IMR-90 (cell line): ENCODE results near the gene KRT32. TPM values are rescaled to one million over a fixed set of nuclear protein-coding genes. Genes with fewer than 3 reads are reported as not detected.

ENCODE experiments used
- ATAC-seq: fragments of 200-7000 bp; cut with Tn5 transposase; 2 replicates; pipeline ENCODE4 v1.9.1; 2020; ENCODE audit warnings: low read depth, mild to moderate bottlenecking, moderate library complexity
- BruUV-seq: library from RNA; stranded (reverse); fragments of 400-500 nt; replicated peaks from 2 replicates; lab custom pipeline; 2021; lab: Mats Ljungman, UMichigan
- CTCF ChIA-PET: fragments of 300-600 bp; formaldehyde crosslinking; extraction: SDS; loops from one replicate; lab custom pipeline; 2021; ENCODE audit warnings: antibody characterized with exemption; lab: Yijun Ruan, JAX
- POLR2A ChIA-PET: fragments of 300-600 bp; sonication (Branson Sonifier 250); formaldehyde crosslinking; loops from one replicate; lab custom pipeline; 2022; ENCODE audit warnings: antibody characterized with exemption; ENCODE audit not compliant: unreplicated experiment; lab: Charles Lee
- DNase-seq: peaks from one replicate; pipeline ENCODE4 v3.0.0; 2013
- H2AFZ ChIP-seq: replicated peaks from 2 replicates; pipeline ENCODE3; 2013; ENCODE audit warnings: low read length, mild to moderate bottlenecking; ENCODE audit not compliant: poor library complexity
- H2AK5ac ChIP-seq: 2 replicates; pipeline ENCODE4 v1.6.1; 2013; ENCODE audit warnings: low read depth, low read length, inconsistent platforms
- H2AK9ac ChIP-seq: replicated peaks from 2 replicates; pipeline ENCODE3; 2013; ENCODE audit warnings: mild to moderate bottlenecking, low read depth, low read length, moderate library complexity; ENCODE audit not compliant: poor library complexity
- H2BK120ac ChIP-seq: 2 replicates; pipeline ENCODE4 v1.6.1; 2013; ENCODE audit warnings: low read depth, low read length, inconsistent platforms
- H2BK15ac ChIP-seq: 3 replicates; pipeline ENCODE4 v1.6.1; 2013; ENCODE audit warnings: low read depth, low read length, inconsistent platforms
- H2BK20ac ChIP-seq: 2 replicates; pipeline ENCODE4 v1.6.1; 2013; ENCODE audit warnings: low read depth, mild to moderate bottlenecking, inconsistent platforms, low read length, moderate library complexity
- H2BK5ac ChIP-seq: 2 replicates; pipeline ENCODE4 v1.6.1; 2013; ENCODE audit warnings: mild to moderate bottlenecking, low read depth, low read length, inconsistent platforms; ENCODE audit not compliant: poor library complexity, severe bottlenecking
- H3K14ac ChIP-seq: replicated peaks from 2 replicates; pipeline ENCODE4 v1.6.1; 2013; ENCODE audit warnings: low read depth, low read length, inconsistent platforms
- H3K18ac ChIP-seq: 2 replicates; pipeline ENCODE4 v1.6.1; 2013; ENCODE audit warnings: low read depth, low read length, control low read depth
- H3K23ac ChIP-seq: 2 replicates; pipeline ENCODE4 v1.6.1; 2013; ENCODE audit warnings: low read depth, low read length, inconsistent platforms
- H3K27ac ChIP-seq: 2 replicates; pipeline ENCODE4 v1.5.1; 2013; ENCODE audit warnings: mild to moderate bottlenecking, control low read depth, low read length; ENCODE audit not compliant: insufficient read depth
- H3K27me3 ChIP-seq: 2 replicates; pipeline ENCODE4 v1.6.1; 2013; ENCODE audit warnings: low read length; ENCODE audit not compliant: control insufficient read depth, insufficient read depth
- H3K36me3 ChIP-seq: 2 replicates; pipeline ENCODE4 v1.6.1; 2013; ENCODE audit warnings: low read length, mixed read lengths; ENCODE audit not compliant: control insufficient read depth, insufficient read depth
- H3K4ac ChIP-seq: 2 replicates; pipeline ENCODE4 v1.6.1; 2013; ENCODE audit warnings: low read depth, low read length, inconsistent platforms
- H3K4me1 ChIP-seq: 2 replicates; pipeline ENCODE4 v1.6.1; 2013; ENCODE audit warnings: low read length, mixed read lengths; ENCODE audit not compliant: control insufficient read depth, insufficient read depth
- H3K4me2 ChIP-seq: 2 replicates; pipeline ENCODE4 v1.6.1; 2013; ENCODE audit warnings: low read depth, mild to moderate bottlenecking, control low read depth, low read length, moderate library complexity
- H3K4me3 ChIP-seq: 2 replicates; pipeline ENCODE4 v1.5.1; 2013; ENCODE audit warnings: low read depth, mild to moderate bottlenecking, control low read depth, low read length, moderate library complexity; ENCODE audit not compliant: insufficient read depth
- H3K56ac ChIP-seq: 2 replicates; pipeline ENCODE4 v1.6.1; 2013; ENCODE audit warnings: low read length, inconsistent platforms; ENCODE audit not compliant: insufficient read depth; ENCODE audit errors: extremely low read depth
- H3K79me1 ChIP-seq, 2 experiments: 2 replicates each; pipeline ENCODE4 v1.6.1; 2013; ENCODE audit warnings: low read length in 2 of 2, inconsistent platforms in 1 of 2, low read depth in 1 of 2
- H3K9ac ChIP-seq: 2 replicates; pipeline ENCODE4 v1.6.1; 2013; ENCODE audit warnings: low read depth, low read length, control low read depth
- H3K9me1 ChIP-seq: 2 replicates; pipeline ENCODE4 v1.6.1; 2013; ENCODE audit warnings: low read length, inconsistent platforms; ENCODE audit not compliant: insufficient read depth
- H3K9me3 ChIP-seq: 2 replicates; pipeline ENCODE4 v1.6.1; 2013; ENCODE audit warnings: low read length; ENCODE audit not compliant: control insufficient read depth, insufficient read depth
- H4K20me1 ChIP-seq: 2 replicates; pipeline ENCODE4 v1.6.1; 2013; ENCODE audit warnings: low read length, inconsistent platforms; ENCODE audit not compliant: insufficient read depth
- H4K5ac ChIP-seq: 2 replicates; pipeline ENCODE4 v1.6.1; 2013; ENCODE audit warnings: mild to moderate bottlenecking, low read depth, low read length, control low read depth
- H4K8ac ChIP-seq, 2 experiments: 2 replicates each; pipeline ENCODE4 v1.6.1; 2013; ENCODE audit warnings: low read depth in 2 of 2, low read length in 2 of 2, control low read depth in 1 of 2, inconsistent platforms in 1 of 2
- H4K91ac ChIP-seq: 2 replicates; pipeline ENCODE4 v1.6.1; 2013; ENCODE audit warnings: low read depth, low read length, inconsistent platforms; ENCODE audit not compliant: insufficient read depth
- CHD1 ChIP-seq: IDR thresholded peaks from 2 replicates; pipeline ENCODE4 v1.6.1; 2012; ENCODE audit warnings: low read depth, low read length, improper control_type of control experiment
- CTCF ChIP-seq: conservative IDR thresholded peaks from 2 replicates; pipeline ENCODE4 v1.5.1; 2012; ENCODE audit warnings: mild to moderate bottlenecking, low read depth, low read length, improper control_type of control experiment
- FOS ChIP-seq: fragments of 150-350 bp; IDR thresholded peaks from 2 replicates; pipeline ENCODE4 v1.6.1; 2016; ENCODE audit warnings: low read depth, low read length
- MAFK ChIP-seq: IDR thresholded peaks from 2 replicates; pipeline ENCODE4 v1.6.1; 2012; ENCODE audit warnings: low read depth, low read length, improper control_type of control experiment
- MAZ ChIP-seq: IDR thresholded peaks from 2 replicates; pipeline ENCODE4 v1.6.1; 2012; ENCODE audit warnings: low read depth, mild to moderate bottlenecking, low read length, improper control_type of control experiment, moderate library complexity, borderline replicate concordance
- MXI1 ChIP-seq: IDR thresholded peaks from 2 replicates; pipeline ENCODE4 v1.6.1; 2012; ENCODE audit warnings: low read depth, mild to moderate bottlenecking, low read length, moderate library complexity, borderline replicate concordance
- NFE2L2 ChIP-seq: fragments of 150-350 bp; IDR thresholded peaks from 2 replicates; pipeline ENCODE4 v1.6.1; 2016; ENCODE audit warnings: low read depth, mild to moderate bottlenecking, low read length
- POLR2A ChIP-seq: IDR thresholded peaks from 2 replicates; pipeline ENCODE4 v1.6.1; 2012; ENCODE audit warnings: mild to moderate bottlenecking, low read depth, low read length
- RCOR1 ChIP-seq: IDR thresholded peaks from 2 replicates; pipeline ENCODE4 v1.6.1; 2012; ENCODE audit warnings: mild to moderate bottlenecking, low read length, improper control_type of control experiment; ENCODE audit not compliant: insufficient replicate concordance
- RFX5 ChIP-seq: IDR thresholded peaks from 2 replicates; pipeline ENCODE4 v1.8.0; 2012; ENCODE audit warnings: low read depth, mild to moderate bottlenecking, low read length, moderate library complexity
- SMC3 ChIP-seq: fragments of 150-350 bp; IDR thresholded peaks from 2 replicates; pipeline ENCODE4 v1.6.1; 2016; ENCODE audit warnings: low read depth, mild to moderate bottlenecking, antibody characterized with exemption, low read length, moderate library complexity
- USF2 ChIP-seq: fragments of 150-350 bp; IDR thresholded peaks from 2 replicates; pipeline ENCODE4 v1.6.1; 2017; ENCODE audit warnings: mild to moderate bottlenecking, antibody characterized with exemption, low read length, low read depth
- WGBS, 2 experiments: methylation state at CpG; one replicate each; pipeline versions ENCODE4 v1.1.5 to v1.1.7; 2013; ENCODE audit warnings: missing lambda C conversion rate in 2 of 2; ENCODE audit not compliant: insufficient read length in 1 of 2; ENCODE audit errors: extremely low coverage in 2 of 2; 5-methylcytosine and 5-hydroxymethylcytosine counted together
- dilution Hi-C: fragments of 300-500 bp; cut with HindIII; formaldehyde crosslinking; loops from one replicate; pipeline ENCODE4 v1.14.3; 2018; ENCODE audit warnings: low sequenced_read_pairs; ENCODE audit not compliant: unreplicated experiment
- in situ Hi-C: fragments of 300-500 bp; cut with MboI; formaldehyde crosslinking; loops from 3 replicates; pipeline ENCODE4 v1.14.3; 2019; ENCODE audit warnings: low sequenced_read_pairs, inconsistent platforms, mixed read lengths
- intact Hi-C: fragments of 100-400 bp; cut with micrococcal nuclease; formaldehyde crosslinking; loops from 2 replicates; pipeline ENCODE4 v1.10.0; 2022
- polyA plus RNA-seq, 3 experiments: library from polyadenylated mRNA; depleted of rRNA; stranded (reverse); fragments of >200 nt; gene quantifications; 2 replicates each; pipeline ENCODE4 v1.2.3, GENCODE V29; 2012; ENCODE audit warnings: low replicate concordance in 1 of 3
- total RNA-seq: library from RNA; depleted of rRNA; stranded (reverse); fragments of >200 nt; gene quantifications from 2 replicates; pipeline ENCODE4 v1.2.3, GENCODE V29; 2012

KRT32 gene
- total and polyA plus RNA-seq, 2 of the 4 experiments (the other 2 are of a cell fraction), result 0.09 TPM; not detected in 1

- no peak within 1 kb of the TSS for H4K91ac ChIP-seq
- WGBS, 2 experiments, result 87% methylated on average over 9 of the region's 13 CpGs; no CpG with 5 or more reads in 1 of the 2 experiments
- TF ChIP-seq MAZ (no peak), RCOR1 (no peak), POLR2A (no peak), NFE2L2 (no peak), MXI1 (no peak), SMC3 (no peak), FOS (no peak), USF2 (no peak), MAFK (no peak), CTCF (no peak), CHD1 (no peak), RFX5 (no peak)
- CTCF ChIA-PET, result interaction anchor here (0.6 kb wide), 1 partner anchor 25 kb away, joined by 3 read pairs; no protein-coding TSS in a partner anchor
- dilution Hi-C loops (no loop called here), intact Hi-C loops (no loop called here), in situ Hi-C loops (no loop called here)
- H2BK5ac ChIP-seq, result no peak within 1 kb of the TSS
- no peak within 1 kb of the TSS for H3K56ac ChIP-seq
- no TSS peak for BruUV-seq
- no peak within 1 kb of the TSS for H4K5ac ChIP-seq
- H3K4ac ChIP-seq, result no peak within 1 kb of the TSS
- H2BK20ac ChIP-seq, result peak within 1 kb of the TSS; percentile 5; the same call in 1 of the 2 replicates
- H3K14ac ChIP-seq, result no peak within 1 kb of the TSS
- no peak within 1 kb of the TSS for H2AK5ac ChIP-seq
- no peak within 1 kb of the TSS for H3K4me3 ChIP-seq
- no peak within 1 kb of the TSS for H3K9ac ChIP-seq
- H3K79me1 ChIP-seq, result no peaks in the 10 kb centered on the region
- H3K23ac ChIP-seq, result no peak within 1 kb of the TSS
- H2AK9ac ChIP-seq, result no peak within 1 kb of the TSS
- no peaks in the 10 kb centered on the region for H3K9me3 ChIP-seq
- no peak within 1 kb of the TSS for H2AFZ ChIP-seq
- POLR2A ChIA-PET, result no interaction called here
- peaks cover 5% of the 10 kb centered on the region for H3K9me1 ChIP-seq
- no peak within 1 kb of the TSS for H3K27ac ChIP-seq
- DNase-seq (no peak), ATAC-seq (no peak)
- H3K18ac ChIP-seq, result no peak within 1 kb of the TSS
- no peaks in the 10 kb centered on the region for H4K20me1 ChIP-seq
- H3K4me1 ChIP-seq, result peaks cover 12% of the 10 kb centered on the region
- H2BK120ac ChIP-seq, result 0 out of 2 replicates have a peak within 1 kb of the TSS, but pooled peaks have one; percentile 27
- H3K36me3 ChIP-seq, result no peaks in the 10 kb centered on the region
- H3K27me3 ChIP-seq, result no peaks in the 10 kb centered on the region
- H3K4me2 ChIP-seq, result no peak within 1 kb of the TSS
- no peak within 1 kb of the TSS for H4K8ac ChIP-seq
- H2BK15ac ChIP-seq, result no peak within 1 kb of the TSS
These were observed 43.0 kb downstream of the KRT32 start, which contains the start of gene KRT37 for GRCh38 chr17:41424111-41424635. Gene KRT37, minus strand, starts transcription at chr17:41424585. Its CDS starts 62 bp downstream, at chr17:41424523.
